H1 (cell line): ENCODE measurements around the gene CKS1B. TPM values are rescaled to one million over a fixed set of nuclear protein-coding genes. Genes with fewer than 3 reads are reported as not detected.

ENCODE experiments used
- ATF3 ChIP-seq: IDR thresholded peaks from 2 replicates; pipeline ENCODE4 v1.6.1; 2011; ENCODE audit warnings: low read depth, mild to moderate bottlenecking, low read length; ENCODE audit not compliant: insufficient read depth
- CEBPB ChIP-seq: IDR thresholded peaks from 2 replicates; pipeline ENCODE4 v1.6.1; 2012; ENCODE audit warnings: low read depth, low read length
- CHD7 ChIP-seq: fragments of 300-600 bp; sonication (generic); IDR thresholded peaks from 2 replicates; pipeline ENCODE4 v1.7.1; 2012; ENCODE audit warnings: low read length, moderate library complexity, mild to moderate bottlenecking, inconsistent platforms; ENCODE audit not compliant: insufficient replicate concordance
- EGR1 ChIP-seq: IDR thresholded peaks from 2 replicates; pipeline ENCODE4 v1.6.1; 2011; ENCODE audit warnings: low read depth, low read length, borderline replicate concordance
- FOSL1 ChIP-seq: IDR thresholded peaks from 2 replicates; pipeline ENCODE4 v1.6.1; 2011; ENCODE audit warnings: mild to moderate bottlenecking, low read depth, low read length, moderate library complexity; ENCODE audit not compliant: insufficient read depth
- KDM5A ChIP-seq: fragments of 200-600 bp; IDR thresholded peaks from 2 replicates; pipeline ENCODE4 v1.7.1; 2012; ENCODE audit warnings: mild to moderate bottlenecking, low read length, inconsistent platforms, mixed read lengths
- MAX ChIP-seq: IDR thresholded peaks from 2 replicates; pipeline ENCODE4 v1.6.1; 2012; ENCODE audit warnings: inconsistent platforms
- POLR2A ChIP-seq, 2 experiments: IDR thresholded peaks; 1 replicate in 1 of 2; 2 replicates in 1 of 2; pipeline ENCODE4 v1.6.1; 2011; ENCODE audit warnings: low read depth in 2 of 2, low read length in 2 of 2, mild to moderate bottlenecking in 2 of 2; ENCODE audit errors: control extremely low read depth in 1 of 2
- polyA plus RNA-seq, 7 experiments: library from polyadenylated mRNA; depleted of rRNA in 3 of 7; stranded (reverse) in 5 of 7; unstranded in 2 of 7; fragments of >200 nt in 5 of 7; fragments of 200-250 nt in 2 of 7; gene quantifications; 1 replicate in 5 of 7; 2 replicates in 1 of 7; 4 replicates in 1 of 7; pipeline versions ENCODE4 v1.2.1 to v1.2.3, GENCODE V29; 2011 to 2013; ENCODE audit warnings: missing spikeins in 2 of 7, mixed read lengths in 2 of 7
- total RNA-seq: library from RNA; stranded (reverse); fragmentation: NEBNext Ultra II Directional; extraction: Animal tissue kit (Norgen Biotek cat#: 25700); gene quantifications from 2 replicates; pipeline ENCODE4 v1.2.1, GENCODE V29; 2021

Gene CKS1B
- total and polyA plus RNA-seq, 2 of the 8 experiments (the other 6 are each of a cell fraction or from before 2014, with no cell fraction given) = 294 to 1,025 TPM

GRCh38 chr1:154935749-154936554, 38.5 kb upstream of the CKS1B start (continued):
- TF ChIP-seq ATF3 (peak; percentile 58; the same call in 1 of the 2 replicates), CEBPB (no peak), KDM5A (no peak), EGR1 (no peak), MAX (no peak), POLR2A (IDR thresholded peaks at IDR 0.05; ENCODE audit: control extremely low read depth in 1 of 2, low read depth in 2 of 2, low read length in 2 of 2) (peak in 1 of 2 experiments; percentile 51; a peak in 1 of 3 replicates), CHD7 (no peak), FOSL1 (no peak)
